Endothelial cell of umbilical vein (primary cell): ENCODE data around the gene CUZD1. TPM values are rescaled to one million over a fixed set of nuclear protein-coding genes. Genes with fewer than 3 reads are reported as not detected.

Experiments
- BruUV-seq: library from RNA; stranded (reverse); fragments of 400-500 nt; replicated peaks from 2 replicates; lab custom pipeline; 2021; lab: Mats Ljungman, UMichigan
- CTCF ChIA-PET: fragments of 300-600, 350-600 bp; sonication (Branson Sonifier 250); formaldehyde crosslinking; loops from one replicate; lab custom pipeline; 2021; ENCODE audit warnings: antibody characterized with exemption, inconsistent platforms; lab: Charles Lee
- POLR2A ChIA-PET: fragments of 300-600, 350-600 bp; sonication (Branson Sonifier 250); formaldehyde crosslinking; loops from one replicate; lab custom pipeline; 2021; ENCODE audit warnings: antibody characterized with exemption, inconsistent platforms; lab: Charles Lee
- DNase-seq: peaks from one replicate; pipeline ENCODE4 v3.0.0-alpha.2; 2011; ENCODE audit warnings: low read depth, low spot score
- FAIRE-seq: peaks from 2 replicates; lab custom pipeline; 2011; peaks lifted over from hg19 to GRCh38; lab: Jason Lieb, UNC
- H2AFZ ChIP-seq: 2 replicates; pipeline ENCODE4 v1.6.0; 2012; ENCODE audit warnings: low read depth, low read length, control low read depth, inconsistent platforms
- H3K27ac ChIP-seq: 2 replicates; pipeline ENCODE4 v1.5.1; 2011; ENCODE audit warnings: low read depth, mild to moderate bottlenecking, control low read depth, low read length, moderate library complexity; ENCODE audit not compliant: insufficient read depth
- H3K27me3 ChIP-seq, 2 experiments: 2 replicates each; pipeline versions ENCODE4 v1.6.0 to v1.6.1; 2011; ENCODE audit warnings: low read length in 2 of 2, mixed read lengths in 1 of 2; ENCODE audit not compliant: control insufficient read depth in 2 of 2, insufficient read depth in 2 of 2
- H3K36me3 ChIP-seq, 2 experiments: 2 replicates in 1 of 2; 3 replicates in 1 of 2; pipeline ENCODE4 v1.5.1; 2011; ENCODE audit warnings: low read length in 2 of 2, mild to moderate bottlenecking in 1 of 2, moderate library complexity in 1 of 2; ENCODE audit not compliant: control insufficient read depth in 2 of 2, insufficient read depth in 2 of 2; ENCODE audit errors: extremely low read depth in 1 of 2
- H3K4me1 ChIP-seq: 3 replicates; pipeline ENCODE4 v1.5.1; 2011; ENCODE audit warnings: mild to moderate bottlenecking, low read length; ENCODE audit not compliant: control insufficient read depth, insufficient read depth; ENCODE audit errors: extremely low read depth
- H3K4me2 ChIP-seq: 2 replicates; pipeline ENCODE4 v1.6.1; 2011; ENCODE audit warnings: low read length, control low read depth, mixed read lengths; ENCODE audit not compliant: insufficient read depth
- H3K4me3 ChIP-seq, 3 experiments: fragments of 200-600 bp in 1 of 3; sonication (generic), shearing (Covaris generic) in 1 of 3; replicated peaks in 1 of 3; 2 replicates each; pipeline ENCODE4 v1.5.1; 2011 to 2016; ENCODE audit warnings: control low read depth in 3 of 3, low read length in 3 of 3, mild to moderate bottlenecking in 2 of 3, inconsistent platforms in 1 of 3, low read depth in 1 of 3, moderate library complexity in 1 of 3; ENCODE audit not compliant: insufficient read depth in 1 of 3
- H3K79me2 ChIP-seq: 2 replicates; pipeline ENCODE4 v1.6.0; 2012; ENCODE audit warnings: low read length, inconsistent platforms; ENCODE audit not compliant: control insufficient read depth, insufficient read depth
- H3K9ac ChIP-seq: replicated peaks from 2 replicates; pipeline ENCODE3; 2011; ENCODE audit warnings: low read length, control low read depth; ENCODE audit not compliant: insufficient read depth; ENCODE audit errors: extremely low read depth
- H3K9me1 ChIP-seq: replicated peaks from 3 replicates; pipeline ENCODE4 v1.6.0; 2011; ENCODE audit warnings: mild to moderate bottlenecking, low read length; ENCODE audit not compliant: control insufficient read depth, insufficient read depth; ENCODE audit errors: extremely low read depth
- H3K9me3 ChIP-seq: replicated peaks from 2 replicates; pipeline ENCODE4 v1.5.1; 2012; ENCODE audit warnings: low read length, inconsistent platforms; ENCODE audit not compliant: control insufficient read depth, insufficient read depth
- H4K20me1 ChIP-seq: replicated peaks from 2 replicates; pipeline ENCODE3; 2011; ENCODE audit warnings: mild to moderate bottlenecking, low read length; ENCODE audit not compliant: control insufficient read depth, insufficient read depth; ENCODE audit errors: extremely low read depth
- CTCF ChIP-seq, 2 donors: IDR thresholded peaks; 1 replicate in 1 of 2; 2 replicates in 1 of 2; pipeline ENCODE4 v1.5.1; 2011; ENCODE audit warnings: low read length in 2 of 2, mild to moderate bottlenecking in 2 of 2, moderate library complexity in 2 of 2, control low read depth in 1 of 2, inconsistent platforms in 1 of 2, low read depth in 1 of 2; ENCODE audit not compliant: insufficient read depth in 1 of 2; ENCODE audit errors: extremely low read depth in 1 of 2
- EZH2 ChIP-seq: IDR thresholded peaks from 2 replicates; pipeline ENCODE4 v1.6.1; 2012; ENCODE audit warnings: borderline replicate concordance, low read depth, mild to moderate bottlenecking, moderate library complexity, low read length, inconsistent platforms; ENCODE audit not compliant: severe bottlenecking
- FOS ChIP-seq: IDR thresholded peaks from 2 replicates; pipeline ENCODE4 v1.6.1; 2011; ENCODE audit warnings: mild to moderate bottlenecking, low read length, moderate library complexity, borderline replicate concordance; ENCODE audit not compliant: insufficient read depth
- GATA2 ChIP-seq: IDR thresholded peaks from 2 replicates; pipeline ENCODE4 v1.7.0; 2011; ENCODE audit warnings: low read depth, mild to moderate bottlenecking, moderate library complexity, mixed read lengths, low read length; ENCODE audit not compliant: insufficient read length, insufficient read depth
- JUN ChIP-seq: IDR thresholded peaks from 2 replicates; pipeline ENCODE4 v1.6.1; 2011; ENCODE audit warnings: borderline replicate concordance, low read depth; ENCODE audit not compliant: insufficient read length, insufficient read depth
- MAX ChIP-seq: IDR thresholded peaks from 2 replicates; pipeline ENCODE4 v1.6.1; 2011; ENCODE audit not compliant: insufficient read depth, insufficient read length
- MYC ChIP-seq: IDR thresholded peaks from one replicate; pipeline ENCODE4 v1.6.1; 2011; ENCODE audit warnings: mild to moderate bottlenecking, low read depth, low read length
- POLR2A ChIP-seq: IDR thresholded peaks from 2 replicates; pipeline ENCODE4 v1.6.1; 2012; ENCODE audit warnings: low read depth, mild to moderate bottlenecking, control low read depth, low read length
- POLR2AphosphoS5 ChIP-seq: IDR thresholded peaks from 2 replicates; pipeline ENCODE4 v1.6.1; 2012; ENCODE audit warnings: low read depth, mild to moderate bottlenecking, control low read depth, low read length, moderate library complexity; ENCODE audit not compliant: insufficient read depth
- dilution Hi-C: fragments of 300-500 bp; cut with MboI; formaldehyde crosslinking; loops from one replicate; pipeline ENCODE4 v1.15.0; 2019; ENCODE audit warnings: low sequenced_read_pairs; ENCODE audit not compliant: extremely low pct_ligation_motif_present
- intact Hi-C: fragments of 100-400 bp; cut with micrococcal nuclease; formaldehyde crosslinking; loops from one replicate; pipeline ENCODE4 v1.10.0; 2022
- polyA plus RNA-seq, 4 experiments: library from polyadenylated mRNA; depleted of rRNA in 3 of 4; stranded (reverse) in 3 of 4; unstranded in 1 of 4; fragments of >200 nt; gene quantifications; 2 replicates each; pipeline versions ENCODE4 v1.2.1 to v1.2.3, GENCODE V29; 2011 to 2012; ENCODE audit warnings: missing spikeins in 1 of 4
- total RNA-seq: library from RNA; stranded (reverse); gene quantifications from 2 replicates; pipeline ENCODE4 v1.2.3, GENCODE V29; 2021

CUZD1 gene
- total and polyA plus RNA-seq, 2 donors (not counting 3 experiments of a cell fraction or from before 2014, with no cell fraction given), result 1.1 to 1.4 TPM

GRCh38 chr10:122849090-122849489 is 3.4 kb upstream of the CUZD1 start:
- intact Hi-C loops, result no loop called here
- Histone ChIP-seq H3K4me2 (no peak overlapping the region), H3K27ac (no peak overlapping the region), H3K9me3 (no peaks in the 10 kb centered on the region), H3K9ac (no peak overlapping the region), H3K79me2 (peaks cover 21% of the 10 kb centered on the region), H3K4me1 (peaks cover 47% of the 10 kb centered on the region), H2AFZ (no peak overlapping the region), H4K20me1 (no peaks in the 10 kb centered on the region), H3K27me3 (no peaks in the 10 kb centered on the region), H3K9me1 (no peaks in the 10 kb centered on the region), H3K36me3 (no peaks in the 10 kb centered on the region), H3K4me3 (no peak overlapping the region)
- no TSS peak for BruUV-seq
- TF ChIP-seq CTCF (IDR thresholded peaks at IDR 0.05; ENCODE audit: extremely low read depth in 1 of 2, insufficient read depth in 1 of 2, low read depth in 1 of 2, low read length in 2 of 2) (no peak), POLR2AphosphoS5 (no peak), FOS (no peak), JUN (no peak), MAX (no peak), POLR2A (no peak), MYC (no peak), GATA2 (no peak), EZH2 (no peak)
- FAIRE-seq, result no peak
- ChIA-PET POLR2A (no interaction called here), CTCF (interaction anchor here (1.1 kb wide), 1 partner anchor 160 kb away, joined by 3 read pairs; the partner anchor contains the start of genes ACADSB and IKZF5)
- DNase-seq, result no peak
- dilution Hi-C loops, result no loop called here
